Neural cell (in vitro differentiated cells): Measurements from ENCODE around the gene LSMEM2. TPM values are rescaled to one million over a fixed set of nuclear protein-coding genes. Genes with fewer than 3 reads are reported as not detected.

Experiments
- H2AFZ ChIP-seq: fragments of 200-600, 300-800 bp; sonication (generic), shearing (Covaris generic); 2 replicates; pipeline ENCODE4 v1.6.0; 2014; ENCODE audit warnings: low read depth, mild to moderate bottlenecking, antibody characterized with exemption, low read length, moderate library complexity
- H3F3A ChIP-seq: fragments of 200-600 bp; shearing (Covaris generic); 2 replicates; pipeline ENCODE4 v1.6.1; 2016; ENCODE audit warnings: mild to moderate bottlenecking, moderate library complexity, mixed read lengths, antibody characterized with exemption, low read length; ENCODE audit not compliant: insufficient read depth, poor library complexity, severe bottlenecking
- H3K27ac ChIP-seq: fragments of 200-600, 300-800 bp; sonication (generic), shearing (Covaris generic); 2 replicates; pipeline ENCODE4 v1.5.1; 2014; ENCODE audit warnings: mild to moderate bottlenecking, low read length, moderate library complexity
- H3K27me3 ChIP-seq: fragments of 300-800, 200-600 bp; sonication (generic), shearing (Covaris generic); 2 replicates; pipeline ENCODE4 v1.6.0; 2014; ENCODE audit warnings: mild to moderate bottlenecking, low read depth, low read length, moderate library complexity; ENCODE audit not compliant: insufficient read depth
- H3K36me3 ChIP-seq: fragments of 300-800, 200-600 bp; sonication (generic), shearing (Covaris generic); 2 replicates; pipeline ENCODE4 v1.5.1; 2014; ENCODE audit warnings: mild to moderate bottlenecking, antibody characterized with exemption, low read length, moderate library complexity; ENCODE audit not compliant: insufficient read depth
- H3K4me2 ChIP-seq: fragments of 300-800, 200-600 bp; sonication (generic), shearing (Covaris generic); 2 replicates; pipeline ENCODE4 v1.6.0; 2014; ENCODE audit warnings: mild to moderate bottlenecking, low read length
- H3K4me3 ChIP-seq: fragments of 300-800, 200-600 bp; sonication (generic), shearing (Covaris generic); 2 replicates; pipeline ENCODE4 v1.5.1; 2014; ENCODE audit warnings: mild to moderate bottlenecking, low read length, moderate library complexity
- H3K79me2 ChIP-seq: fragments of 200-600 bp; shearing (Covaris generic); replicated peaks from 2 replicates; pipeline ENCODE4 v1.6.0; 2014; ENCODE audit warnings: mild to moderate bottlenecking, low read length, moderate library complexity; ENCODE audit not compliant: insufficient read depth
- H3K9ac ChIP-seq: fragments of 300-800, 200-600 bp; sonication (generic), shearing (Covaris generic); 2 replicates; pipeline ENCODE4 v1.6.1; 2016; ENCODE audit warnings: mild to moderate bottlenecking, low read length, mixed read lengths
- H3K9me2 ChIP-seq: fragments of 200-600 bp; shearing (Covaris generic); 2 replicates; pipeline ENCODE4 v1.6.1; 2016; ENCODE audit warnings: mild to moderate bottlenecking, low read length, mixed read lengths; ENCODE audit not compliant: insufficient read depth
- H3K9me3 ChIP-seq: fragments of 200-600, 300-800 bp; sonication (generic), shearing (Covaris generic); 2 replicates; pipeline ENCODE4 v1.6.1; 2016; ENCODE audit warnings: mild to moderate bottlenecking, mixed run types, low read length, moderate library complexity, mixed read lengths
- H4K20me1 ChIP-seq: fragments of 200-600 bp; shearing (Covaris generic); 2 replicates; pipeline ENCODE4 v1.6.1; 2016; ENCODE audit warnings: mild to moderate bottlenecking, mixed run types; ENCODE audit not compliant: insufficient read depth
- CTCF ChIP-seq: fragments of 450-650 bp; IDR thresholded peaks from 2 replicates; pipeline ENCODE4 v1.5.1; 2014; ENCODE audit warnings: antibody characterized with exemption, mild to moderate bottlenecking, moderate library complexity; ENCODE audit not compliant: poor library complexity, severe bottlenecking
- EP300 ChIP-seq: fragments of 450-650 bp; conservative IDR thresholded peaks from 2 replicates; pipeline ENCODE4 v1.6.1; 2014; ENCODE audit warnings: antibody characterized with exemption, mild to moderate bottlenecking, moderate library complexity; ENCODE audit not compliant: poor library complexity, severe bottlenecking
- MXI1 ChIP-seq: fragments of 450-650 bp; conservative IDR thresholded peaks from 2 replicates; pipeline ENCODE4 v1.6.1; 2014; ENCODE audit warnings: antibody characterized with exemption, mild to moderate bottlenecking; ENCODE audit not compliant: poor library complexity, severe bottlenecking
- POLR2AphosphoS5 ChIP-seq: IDR thresholded peaks from 2 replicates; pipeline ENCODE4 v1.6.1; 2012
- RAD21 ChIP-seq: fragments of 450-650 bp; conservative IDR thresholded peaks from 2 replicates; pipeline ENCODE4 v1.6.1; 2014; ENCODE audit warnings: antibody characterized with exemption, mild to moderate bottlenecking, moderate library complexity
- REST ChIP-seq: IDR thresholded peaks from 2 replicates; pipeline ENCODE4 v1.6.1; 2012; ENCODE audit warnings: borderline replicate concordance
- SMC3 ChIP-seq: fragments of 450-650 bp; conservative IDR thresholded peaks from 2 replicates; pipeline ENCODE4 v1.6.1; 2014; ENCODE audit warnings: antibody characterized with exemption, mild to moderate bottlenecking, moderate library complexity; ENCODE audit not compliant: poor library complexity
- TAF1 ChIP-seq: IDR thresholded peaks from 2 replicates; pipeline ENCODE4 v1.6.1; 2012; ENCODE audit warnings: low read depth
- polyA plus RNA-seq: library from polyadenylated mRNA; depleted of rRNA; stranded (reverse); fragments of >200 nt; gene quantifications from 2 replicates; pipeline ENCODE4 v1.2.3, GENCODE V29; 2014

Gene LSMEM2
- polyA plus RNA-seq, 1 donor from 2014 or later = not detected

DNA sequence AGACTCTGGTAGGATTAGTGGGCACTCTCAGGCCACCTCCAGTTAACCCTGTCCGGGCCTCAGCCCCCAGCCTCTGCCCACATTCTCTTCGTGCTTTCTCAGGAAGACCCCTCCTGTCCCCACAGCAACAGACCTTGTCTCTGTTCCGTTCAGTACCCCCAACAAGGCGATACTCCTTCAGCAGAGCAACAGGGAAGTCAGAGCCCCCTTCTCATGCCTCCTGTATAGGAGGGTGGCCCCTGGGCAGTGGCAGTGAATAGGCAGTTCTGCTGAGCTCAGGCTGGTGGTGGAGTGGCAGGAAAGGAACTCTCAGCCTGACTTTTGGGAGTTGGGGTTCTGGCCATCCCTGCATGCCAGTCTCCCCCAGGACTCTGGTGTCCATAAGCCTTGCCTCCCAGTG lies 9.4 kb upstream of the LSMEM2 start:
- Histone ChIP-seq H4K20me1 (no peaks in the 10 kb centered on the region), H3K4me3 (no peak overlapping the region), H2AFZ (no peak overlapping the region), H3K27ac (no peak overlapping the region), H3F3A (no peaks in the 10 kb centered on the region), H3K79me2 (no peaks in the 10 kb centered on the region), H3K9ac (no peak overlapping the region), H3K9me3 (no peaks in the 10 kb centered on the region), H3K9me2 (no peaks in the 10 kb centered on the region), H3K36me3 (no peaks in the 10 kb centered on the region), H3K4me2 (no peak overlapping the region), H3K27me3 (peaks cover 6% of the 10 kb centered on the region)
- no peak for TF ChIP-seq POLR2AphosphoS5
- no peak for TF ChIP-seq CTCF
- no peak for TF ChIP-seq EP300

DNA sequence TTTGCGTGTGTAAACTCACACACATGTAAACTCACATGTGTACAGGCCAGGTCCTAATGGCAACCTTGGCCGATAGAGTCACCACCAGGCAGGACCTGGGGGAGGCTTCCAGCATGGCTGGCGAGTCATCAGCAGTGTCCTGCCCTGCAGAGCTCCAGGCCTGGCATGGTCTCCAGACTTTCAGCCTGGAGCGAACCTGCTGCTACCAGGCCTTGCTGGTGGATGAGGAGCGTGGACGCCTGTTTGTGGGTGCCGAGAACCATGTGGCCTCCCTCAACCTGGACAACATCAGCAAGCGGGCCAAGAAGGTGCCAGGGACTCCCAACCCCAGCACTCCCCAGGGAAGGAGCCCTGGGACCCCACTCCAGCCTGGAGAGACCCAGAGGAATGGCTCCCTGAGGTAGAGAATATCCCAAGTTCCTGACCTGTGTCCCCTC lies 8.9 kb upstream of the LSMEM2 start:
- no peak overlapping the region for H2AFZ ChIP-seq
- no peaks in the 10 kb centered on the region for H3K9me2 ChIP-seq
- H3K27me3 ChIP-seq = peaks cover 11% of the 10 kb centered on the region
- no peak overlapping the region for H3K4me2 ChIP-seq
- H3K9me3 ChIP-seq = no peaks in the 10 kb centered on the region
- H4K20me1 ChIP-seq = no peaks in the 10 kb centered on the region
- H3K36me3 ChIP-seq = no peaks in the 10 kb centered on the region
- no peak overlapping the region for H3K9ac ChIP-seq
- H3K79me2 ChIP-seq = no peaks in the 10 kb centered on the region
- no peak overlapping the region for H3K27ac ChIP-seq
- TF ChIP-seq RAD21 = no peak
- TF ChIP-seq SMC3 = no peak
- TF ChIP-seq TAF1 = no peak
- TF ChIP-seq POLR2AphosphoS5 = no peak
- TF ChIP-seq EP300 = no peak
- no peaks in the 10 kb centered on the region for H3F3A ChIP-seq
- H3K4me3 ChIP-seq = no peak overlapping the region

GRCh38 chr3:50270422-50271224 lies 8.3 kb upstream of the LSMEM2 start:
- Histone ChIP-seq H3K36me3 (no peaks in the 10 kb centered on the region), H3K9me2 (no peaks in the 10 kb centered on the region), H3K79me2 (no peaks in the 10 kb centered on the region), H3K27me3 (peaks cover 18% of the 10 kb centered on the region), H3K9me3 (no peaks in the 10 kb centered on the region), H4K20me1 (no peaks in the 10 kb centered on the region), H3K4me3 (no peak overlapping the region), H3K4me2 (no peak overlapping the region), H3K27ac (no peak overlapping the region), H3F3A (no peaks in the 10 kb centered on the region), H3K9ac (no peak overlapping the region), H2AFZ (no peak overlapping the region)
- TF ChIP-seq SMC3 = no peak
- no peak for TF ChIP-seq MXI1
- TF ChIP-seq RAD21 = no peak
- no peak for TF ChIP-seq REST
